GM18873 (cell line): ENCODE measurements around the gene CLEC5A.
"Not testable (repeated sequence)": the region's sequence is repeated elsewhere in the genome, so short reads cannot be mapped to it uniquely, and the experiment has no call there.

Source experiments
- ATAC-seq: cut with Tn5 transposase; IDR thresholded peaks from one replicate; pipeline ENCODE4 v1.9.1; 2021; ENCODE audit warnings: mild to moderate bottlenecking, moderate library complexity, moderate number of reproducible peaks; ENCODE audit not compliant: unreplicated experiment, low FRiP score

Gene CLEC5A

GRCh38 chr7:141949911-141950310, 3.1 kb upstream of the CLEC5A start:
- ATAC-seq, result no peak

GRCh38 chr7:141949451-141949850, 2.7 kb upstream of the CLEC5A start:
- ATAC-seq, result no peak

GRCh38 chr7:141949021-141949420, 2.2 kb upstream of the CLEC5A start:
- no peak for ATAC-seq

GRCh38 chr7:141945356-141945755, 1.4 kb downstream of the CLEC5A start:
- ATAC-seq, result no peak

- no peak for ATAC-seq
Measured at GRCh38 chr7:141944811-141945210, 2.0 kb downstream of the CLEC5A start.

- no peak for ATAC-seq
Measured at GRCh38 chr7:141943846-141944245, 2.9 kb downstream of the CLEC5A start.

- no peak for ATAC-seq
Measured at GRCh38 chr7:141941075-141941474, 5.7 kb downstream of the CLEC5A start.

GRCh38 chr7:141930211-141930610, 16.6 kb downstream of the CLEC5A start:
- ATAC-seq, result no peak

- no peak for ATAC-seq
Measured at GRCh38 chr7:141928845-141929195, 18.0 kb downstream of the CLEC5A start.

GRCh38 chr7:141928146-141928844, 18.5 kb downstream of the CLEC5A start:
- no peak for ATAC-seq

GRCh38 chr7:141920281-141920680, 26.5 kb downstream of the CLEC5A start:
- ATAC-seq, result no peak

GRCh38 chr7:141916099-141916498, 30.7 kb downstream of the CLEC5A start, which contains the start of gene OR9A4:
TSS of gene OR9A4 (plus strand) at chr7:141916399. CDS start at chr7:141918876, 2,477 bp downstream.
- no peak for ATAC-seq

GRCh38 chr7:141915565-141915964, 31.2 kb downstream of the CLEC5A start:
- ATAC-seq, result no peak

GRCh38 chr7:141911391-141911790, 35.4 kb downstream of the CLEC5A start:
- ATAC-seq, result no peak

GRCh38 chr7:141906285-141906684, 40.5 kb downstream of the CLEC5A start:
- no peak for ATAC-seq

- not testable (repeated sequence) for ATAC-seq
Measured at GRCh38 chr7:141899366-141899765, 47.4 kb downstream of the CLEC5A start.

GRCh38 chr7:141891336-141891735, 55.4 kb downstream of the CLEC5A start:
- ATAC-seq, result no peak

- ATAC-seq, result no peak
Measured at GRCh38 chr7:141889321-141889720, 57.5 kb downstream of the CLEC5A start.

GRCh38 chr7:141884539-141885225, 62.1 kb downstream of the CLEC5A start:
- no peak for ATAC-seq

GRCh38 chr7:141880960-141881359, 65.8 kb downstream of the CLEC5A start:
- ATAC-seq, result no peak

GRCh38 chr7:141877365-141877764, 69.4 kb downstream of the CLEC5A start:
- no peak for ATAC-seq
